HepG2 (cell line): Measurements from ENCODE around the gene SERPINA6. TPM values are rescaled to one million over a fixed set of nuclear protein-coding genes. Genes with fewer than 3 reads are reported as not detected.

Experiments used
- ADNP ChIP-seq: sonication (generic); formaldehyde crosslinking; IDR thresholded peaks from 2 replicates; pipeline ENCODE4 v1.4.0; 2020; ENCODE audit warnings: missing genetic modification reagents
- BRD4 ChIP-seq: sonication (generic); formaldehyde crosslinking; IDR thresholded peaks from 2 replicates; pipeline ENCODE4 v1.4.0; 2020; ENCODE audit warnings: missing genetic modification reagents
- CREM ChIP-seq, 2 experiments: sonication (generic) in 1 of 2; formaldehyde crosslinking in 1 of 2; IDR thresholded peaks; 2 replicates each; pipeline versions ENCODE4 v1.4.0 to v1.6.1; 2016 to 2020; ENCODE audit warnings: antibody characterized with exemption in 1 of 2, mild to moderate bottlenecking in 1 of 2, missing genetic modification reagents in 1 of 2
- FOSL1 ChIP-seq: sonication (generic); formaldehyde crosslinking; IDR thresholded peaks from 2 replicates; pipeline ENCODE4 v1.9.0; 2021; ENCODE audit warnings: missing genetic modification reagents, borderline replicate concordance
- GTF3A ChIP-seq: sonication (generic); formaldehyde crosslinking; conservative IDR thresholded peaks from 2 replicates; pipeline ENCODE4 v1.4.0; 2020; ENCODE audit warnings: mild to moderate bottlenecking, missing genetic modification reagents
- HBP1 ChIP-seq: IDR thresholded peaks from 2 replicates; pipeline ENCODE4 v1.6.1; 2016; ENCODE audit warnings: low read depth, control low read depth
- MATR3 ChIP-seq: sonication (generic); formaldehyde crosslinking; IDR thresholded peaks from 2 replicates; pipeline ENCODE4 v1.4.0; 2020; ENCODE audit warnings: missing genetic modification reagents
- NR2C2 ChIP-seq: sonication (generic); formaldehyde crosslinking; IDR thresholded peaks from 2 replicates; pipeline ENCODE4 v1.4.0; 2020; ENCODE audit warnings: missing genetic modification reagents, mild to moderate bottlenecking, moderate library complexity, borderline replicate concordance
- ONECUT2 ChIP-seq: sonication (generic); formaldehyde crosslinking; IDR thresholded peaks from 2 replicates; pipeline ENCODE4 v1.4.0; 2020; ENCODE audit warnings: missing genetic modification reagents
- PRMT3 ChIP-seq: sonication (generic); formaldehyde crosslinking; IDR thresholded peaks from 2 replicates; pipeline ENCODE4 v1.8.1; 2022; ENCODE audit warnings: low read depth, mild to moderate bottlenecking, moderate library complexity, missing genetic modification reagents, borderline replicate concordance
- SP1 ChIP-seq, 2 experiments: fragments of 450-650 bp in 1 of 2; sonication (generic) in 1 of 2; formaldehyde crosslinking in 1 of 2; IDR thresholded peaks; 2 replicates each; pipeline versions ENCODE4 v1.4.0 to v1.6.1; 2016 to 2020; ENCODE audit warnings: missing genetic modification reagents in 1 of 2
- TGIF2 ChIP-seq: IDR thresholded peaks from 2 replicates; pipeline ENCODE4 v1.6.1; 2016; ENCODE audit warnings: control low read depth, missing compliant biosample characterization
- TSC22D2 ChIP-seq: sonication (generic); formaldehyde crosslinking; IDR thresholded peaks from 2 replicates; pipeline ENCODE4 v1.5.1; 2020; ENCODE audit warnings: missing genetic modification reagents, mild to moderate bottlenecking, borderline replicate concordance
- ZBTB14 ChIP-seq: sonication (generic); formaldehyde crosslinking; IDR thresholded peaks from 2 replicates; pipeline ENCODE4 v1.4.0; 2020; ENCODE audit warnings: missing genetic modification reagents
- ZBTB37 ChIP-seq: sonication (generic); formaldehyde crosslinking; IDR thresholded peaks from 2 replicates; pipeline ENCODE4 v1.4.0; 2020; ENCODE audit warnings: mild to moderate bottlenecking, missing genetic modification reagents
- ZBTB4 ChIP-seq: sonication (generic); formaldehyde crosslinking; IDR thresholded peaks from 2 replicates; pipeline ENCODE4 v1.4.0; 2020; ENCODE audit warnings: missing genetic modification reagents, mild to moderate bottlenecking, borderline replicate concordance
- ZC3H4 ChIP-seq: sonication (generic); formaldehyde crosslinking; IDR thresholded peaks from 2 replicates; pipeline ENCODE4 v1.4.0; 2020; ENCODE audit warnings: missing genetic modification reagents, borderline replicate concordance
- ZEB1 ChIP-seq: IDR thresholded peaks from 2 replicates; pipeline ENCODE4 v1.6.1; 2012; ENCODE audit warnings: mild to moderate bottlenecking, low read depth, inconsistent platforms; ENCODE audit not compliant: insufficient replicate concordance
- ZFP1 ChIP-seq: IDR thresholded peaks from 2 replicates; pipeline ENCODE4 v1.6.1; 2016
- ZFP37 ChIP-seq: sonication (generic); formaldehyde crosslinking; IDR thresholded peaks from 2 replicates; pipeline ENCODE4 v1.4.0; 2020; ENCODE audit warnings: missing genetic modification reagents, borderline replicate concordance
- ZIK1 ChIP-seq: sonication (generic); formaldehyde crosslinking; IDR thresholded peaks from 2 replicates; pipeline ENCODE4 v1.5.0; 2020; ENCODE audit warnings: mild to moderate bottlenecking, low read depth, missing genetic modification reagents, borderline replicate concordance
- ZNF577 ChIP-seq: sonication (generic); formaldehyde crosslinking; IDR thresholded peaks from 2 replicates; pipeline ENCODE4 v1.4.0; 2020; ENCODE audit warnings: mild to moderate bottlenecking, low read depth, missing genetic modification reagents, borderline replicate concordance
- ZNF737 ChIP-seq: sonication (generic); formaldehyde crosslinking; IDR thresholded peaks from 2 replicates; pipeline ENCODE4 v1.5.0; 2020; ENCODE audit warnings: missing genetic modification reagents, mild to moderate bottlenecking, borderline replicate concordance
- polyA plus RNA-seq, 8 experiments: library from polyadenylated mRNA; depleted of rRNA in 3 of 8; stranded (reverse) in 7 of 8; unstranded in 1 of 8; fragments of >200 nt; fragmentation: Illumina TruSeq in 4 of 8; extraction: Trizol in 4 of 8; gene quantifications; 2 replicates each; pipeline versions ENCODE4 v1.2.1 to v1.2.3, GENCODE V29; 2011 to 2016; ENCODE audit warnings: low read depth in 4 of 8, missing spikeins in 1 of 8, mixed read lengths in 1 of 8; ENCODE audit not compliant: insufficient read depth in 1 of 8
- total RNA-seq, 5 experiments: library from RNA; depleted of rRNA; stranded (reverse); fragments of >200 nt; fragmentation: Illumina TruSeq; extraction: Trizol; gene quantifications; 2 replicates each; pipeline ENCODE4 v1.2.3, GENCODE V29; 2016; ENCODE audit warnings: low read depth in 1 of 5

The SERPINA6 gene
- total and polyA plus RNA-seq, 2 of the 13 experiments (the other 11 are each of a cell fraction or from before 2014, with no cell fraction given), result 260 to 333 TPM

GRCh38 chr14:94355191-94355794, 32.2 kb upstream of the SERPINA6 start (continued):
- TF ChIP-seq ZBTB4 (CRISPR knock-in tag), result no peak
- no peak; the same call in 1 of the 2 replicates for TF ChIP-seq TSC22D2 (CRISPR knock-in tag)
- no peak for TF ChIP-seq ZFP37 (CRISPR knock-in tag)
- TF ChIP-seq MATR3 (CRISPR knock-in tag), result no peak
- TF ChIP-seq BRD4, result peak; percentile 22; the same call in 1 of the 2 replicates
- TF ChIP-seq SP1 (IDR thresholded peaks at IDR 0.05), result no peak
- TF ChIP-seq SP1 (CRISPR knock-in tag; IDR thresholded peaks at IDR 0.05), result no peak
- TF ChIP-seq ZFP1 (CRISPR knock-in tag), result peak; percentile 48; the same call in 1 of the 2 replicates
- no peak for TF ChIP-seq ZBTB37 (CRISPR knock-in tag)
- TF ChIP-seq ONECUT2 (CRISPR knock-in tag), result no peak
- no peak for TF ChIP-seq ADNP (CRISPR knock-in tag)
- no peak for TF ChIP-seq FOSL1 (CRISPR knock-in tag)
- peak; percentile 67; the same call in 1 of the 2 replicates for TF ChIP-seq CREM (IDR thresholded peaks at IDR 0.05)
- TF ChIP-seq CREM (CRISPR knock-in tag; IDR thresholded peaks at IDR 0.05), result no peak
- TF ChIP-seq NR2C2 (CRISPR knock-in tag), result no peak; the same call in 1 of the 2 replicates
- TF ChIP-seq ZC3H4 (CRISPR knock-in tag), result no peak
- TF ChIP-seq TGIF2 (CRISPR knock-in tag), result peak; percentile 52; the same call in 1 of the 2 replicates
- peak; percentile 73; the same call in 1 of the 2 replicates for TF ChIP-seq HBP1 (CRISPR knock-in tag)
- no peak for TF ChIP-seq ZNF577 (CRISPR knock-in tag)
- peak; percentile 23 for TF ChIP-seq ZEB1
- no peak for TF ChIP-seq ZBTB14 (CRISPR knock-in tag)
- no peak for TF ChIP-seq PRMT3 (CRISPR knock-in tag)
- no peak for TF ChIP-seq GTF3A (CRISPR knock-in tag)
- no peak for TF ChIP-seq ZIK1
- no peak for TF ChIP-seq ZNF737 (CRISPR knock-in tag)
